ENCODE measurements around the gene ARMC5. TPM values are rescaled to one million over a fixed set of nuclear protein-coding genes. Genes with fewer than 3 reads are reported as not detected.
A peak's percentile ranks its signal among the peaks of the same experiment; 100 is the strongest.

Gene ARMC5
- polyA plus RNA-seq, 1 of the 3 experiments (the other 2 are of a cell fraction) = 8.9 TPM

DNA sequence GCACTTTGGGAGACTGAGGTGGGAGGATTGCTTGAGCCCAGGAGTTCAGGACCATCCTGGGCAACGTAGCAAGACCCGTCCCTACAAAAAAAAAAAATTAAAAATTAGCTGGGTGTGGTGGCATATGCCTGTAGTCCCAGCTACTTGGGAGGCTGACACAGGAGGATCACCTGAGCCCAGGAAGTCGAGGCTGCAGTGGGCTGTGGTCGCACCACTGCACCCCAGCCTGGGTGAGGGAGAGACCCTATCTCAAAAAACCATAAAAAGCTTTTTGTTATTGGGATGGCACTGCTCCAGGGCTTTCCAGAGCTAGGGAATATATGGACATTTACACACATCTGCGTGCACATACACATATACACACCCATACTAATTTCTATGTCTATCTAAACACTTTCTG is 8.1 kb upstream of the ARMC5 start:
- Histone ChIP-seq H3K27me3 (ENCODE audit: insufficient read depth) (no peaks in the 10 kb centered on the region), H3K79me2 (ENCODE audit: insufficient read depth) (peaks cover 38% of the 10 kb centered on the region), H3K4me2 (peak overlapping the region; percentile 62; the same call in 1 of the 2 replicates), H3K9me3 (no peaks in the 10 kb centered on the region), H3K27ac (ENCODE audit: low read depth in 2 of 2, low read length in 1 of 2) (peak overlapping the region in 1 of 2 experiments; percentile 95; a peak in 2 of 4 replicates), H3K36me3 (replicated peaks in 1 of 2; ENCODE audit: control insufficient read depth in 1 of 2, insufficient read depth in 2 of 2, low read length in 1 of 2) (peaks cover 0 to 5% of the 10 kb centered on the region in 2 experiments), H3K4me1 (ENCODE audit: control insufficient read depth in 1 of 2, insufficient read depth in 2 of 2, low read depth in 1 of 2, low read length in 1 of 2) (peaks cover 25 to 39% of the 10 kb centered on the region in 2 experiments; a peak in 3 of 4 replicates), H3F3A (replicated peaks; ENCODE audit: insufficient read depth) (peaks cover 24% of the 10 kb centered on the region), H3K9ac (no peak overlapping the region), H3K9me2 (no peaks in the 10 kb centered on the region), H4K20me1 (ENCODE audit: insufficient read depth) (peaks cover 18% of the 10 kb centered on the region), H2AFZ (ENCODE audit: low read depth) (no peak overlapping the region), H3K4me3 (ENCODE audit: low read depth in 2 of 2, low read length in 1 of 2) (no peak overlapping the region)
- WGBS (ENCODE audit: low lambda C conversion rate) = 75% methylated on average over 5 of the region's 5 CpGs
- TF ChIP-seq EZH2phosphoT487 (IDR thresholded peaks at IDR 0.05; ENCODE audit: borderline replicate concordance, low read depth) (no peak), RFX5 (IDR thresholded peaks at IDR 0.05; ENCODE audit: low read length) (no peak), RCOR1 (IDR thresholded peaks at IDR 0.05; ENCODE audit: low read length) (no peak), TEAD4 (IDR thresholded peaks at IDR 0.05; ENCODE audit: borderline replicate concordance, insufficient read depth) (no peak), MXI1 (IDR thresholded peaks at IDR 0.05; ENCODE audit: low read depth, low read length) (no peak), TAF1 (IDR thresholded peaks at IDR 0.05; ENCODE audit: borderline replicate concordance, low read depth, low read length) (no peak), NFIC (IDR thresholded peaks at IDR 0.05; ENCODE audit: borderline replicate concordance) (no peak), FOSL2 (IDR thresholded peaks at IDR 0.05; ENCODE audit: borderline replicate concordance, low read depth) (no peak), ELF1 (IDR thresholded peaks at IDR 0.05) (no peak), GABPA (IDR thresholded peaks at IDR 0.05; ENCODE audit: low read depth) (no peak), RXRA (IDR thresholded peaks at IDR 0.05; ENCODE audit: borderline replicate concordance, low read depth) (no peak)
- TF ChIP-seq, protein P1, sequence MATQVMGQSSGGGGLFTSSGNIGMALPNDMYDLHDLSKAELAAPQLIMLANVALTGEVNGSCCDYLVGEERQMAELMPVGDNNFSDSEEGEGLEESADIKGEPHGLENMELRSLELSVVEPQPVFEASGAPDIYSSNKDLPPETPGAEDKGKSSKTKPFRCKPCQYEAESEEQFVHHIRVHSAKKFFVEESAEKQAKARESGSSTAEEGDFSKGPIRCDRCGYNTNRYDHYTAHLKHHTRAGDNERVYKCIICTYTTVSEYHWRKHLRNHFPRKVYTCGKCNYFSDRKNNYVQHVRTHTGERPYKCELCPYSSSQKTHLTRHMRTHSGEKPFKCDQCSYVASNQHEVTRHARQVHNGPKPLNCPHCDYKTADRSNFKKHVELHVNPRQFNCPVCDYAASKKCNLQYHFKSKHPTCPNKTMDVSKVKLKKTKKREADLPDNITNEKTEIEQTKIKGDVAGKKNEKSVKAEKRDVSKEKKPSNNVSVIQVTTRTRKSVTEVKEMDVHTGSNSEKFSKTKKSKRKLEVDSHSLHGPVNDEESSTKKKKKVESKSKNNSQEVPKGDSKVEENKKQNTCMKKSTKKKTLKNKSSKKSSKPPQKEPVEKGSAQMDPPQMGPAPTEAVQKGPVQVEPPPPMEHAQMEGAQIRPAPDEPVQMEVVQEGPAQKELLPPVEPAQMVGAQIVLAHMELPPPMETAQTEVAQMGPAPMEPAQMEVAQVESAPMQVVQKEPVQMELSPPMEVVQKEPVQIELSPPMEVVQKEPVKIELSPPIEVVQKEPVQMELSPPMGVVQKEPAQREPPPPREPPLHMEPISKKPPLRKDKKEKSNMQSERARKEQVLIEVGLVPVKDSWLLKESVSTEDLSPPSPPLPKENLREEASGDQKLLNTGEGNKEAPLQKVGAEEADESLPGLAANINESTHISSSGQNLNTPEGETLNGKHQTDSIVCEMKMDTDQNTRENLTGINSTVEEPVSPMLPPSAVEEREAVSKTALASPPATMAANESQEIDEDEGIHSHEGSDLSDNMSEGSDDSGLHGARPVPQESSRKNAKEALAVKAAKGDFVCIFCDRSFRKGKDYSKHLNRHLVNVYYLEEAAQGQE (IDR thresholded peaks at IDR 0.05; ENCODE audit: low read depth, low read length) = no peak
- TF ChIP-seq, protein P2, sequence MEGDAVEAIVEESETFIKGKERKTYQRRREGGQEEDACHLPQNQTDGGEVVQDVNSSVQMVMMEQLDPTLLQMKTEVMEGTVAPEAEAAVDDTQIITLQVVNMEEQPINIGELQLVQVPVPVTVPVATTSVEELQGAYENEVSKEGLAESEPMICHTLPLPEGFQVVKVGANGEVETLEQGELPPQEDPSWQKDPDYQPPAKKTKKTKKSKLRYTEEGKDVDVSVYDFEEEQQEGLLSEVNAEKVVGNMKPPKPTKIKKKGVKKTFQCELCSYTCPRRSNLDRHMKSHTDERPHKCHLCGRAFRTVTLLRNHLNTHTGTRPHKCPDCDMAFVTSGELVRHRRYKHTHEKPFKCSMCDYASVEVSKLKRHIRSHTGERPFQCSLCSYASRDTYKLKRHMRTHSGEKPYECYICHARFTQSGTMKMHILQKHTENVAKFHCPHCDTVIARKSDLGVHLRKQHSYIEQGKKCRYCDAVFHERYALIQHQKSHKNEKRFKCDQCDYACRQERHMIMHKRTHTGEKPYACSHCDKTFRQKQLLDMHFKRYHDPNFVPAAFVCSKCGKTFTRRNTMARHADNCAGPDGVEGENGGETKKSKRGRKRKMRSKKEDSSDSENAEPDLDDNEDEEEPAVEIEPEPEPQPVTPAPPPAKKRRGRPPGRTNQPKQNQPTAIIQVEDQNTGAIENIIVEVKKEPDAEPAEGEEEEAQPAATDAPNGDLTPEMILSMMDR (IDR thresholded peaks at IDR 0.05) = no peak
- ChIA-PET POLR2A (interaction anchor here (0.7 to 2.3 kb wide), 5 partner anchors 8 to 271 kb away, joined by 3 to 11 read pairs (median 4); partner anchors contain the start of genes ARMC5, FUS and ZNF843), CTCF (interaction anchor here (0.9 to 2.6 kb wide), 12 partner anchors 9 to 467 kb away, joined by 3 to 33 read pairs (median 4); partner anchors contain the start of genes HSD3B7 and ZNF843)
- no peak for DNase-seq
